GM10248 (cell line): ENCODE data around the gene EFCAB14.
"Not testable (repeated sequence)": the region's sequence is repeated elsewhere in the genome, so short reads cannot be mapped to it uniquely, and the experiment has no call there.

ENCODE experiments used
- CTCF ChIA-PET: fragments of 300-600 bp; sonication (Branson Sonifier 250); formaldehyde crosslinking; extraction: SDS; loops from one replicate; lab custom pipeline; 2021; ENCODE audit warnings: antibody characterized with exemption; lab: Yijun Ruan, JAX
- POLR2A ChIA-PET: fragments of 350-650 bp; sonication (Branson Sonifier 250); formaldehyde crosslinking; extraction: SDS; loops from one replicate; lab custom pipeline; 2020; ENCODE audit warnings: antibody characterized with exemption; lab: Yijun Ruan, JAX
- DNase-seq: peaks from one replicate; pipeline ENCODE4 v3.0.0; 2012; ENCODE audit errors: extremely low spot score
- TF ChIP-seq, protein P1 (sequence below): IDR thresholded peaks from 2 replicates; pipeline ENCODE4 v1.5.1; 2012; ENCODE audit warnings: mild to moderate bottlenecking, low read depth; ENCODE audit errors: extremely low read depth, missing control alignments, control extremely low read depth

The EFCAB14 gene

DNA sequence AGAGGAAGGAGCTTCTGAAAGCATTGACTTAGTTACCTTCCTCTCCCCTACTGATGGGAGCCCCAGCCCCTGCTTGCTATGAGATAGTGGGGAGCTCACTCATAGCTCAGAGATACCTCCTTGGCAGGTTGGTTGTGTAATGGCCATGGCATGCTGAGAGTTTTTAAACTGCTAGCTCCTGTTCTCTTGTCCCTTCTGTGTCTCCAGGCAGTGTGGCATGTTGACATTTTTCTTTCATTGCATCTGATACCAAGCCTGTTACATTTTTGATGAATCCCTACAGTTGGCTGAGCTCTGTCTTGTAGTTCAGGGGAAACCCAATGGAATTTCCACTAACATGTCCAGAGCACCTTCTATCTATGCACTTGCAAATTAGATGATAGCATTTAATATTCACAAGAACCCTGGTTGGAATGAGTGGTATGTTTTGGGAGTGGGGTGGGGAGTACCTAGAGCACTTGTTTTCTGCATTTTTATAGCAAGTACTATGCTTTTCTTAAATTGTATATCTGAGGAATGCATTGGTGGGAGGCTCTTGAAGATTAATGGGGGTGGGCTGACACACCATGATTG lies 39.1 kb upstream of the EFCAB14 start:
- no peak for DNase-seq
- TF ChIP-seq, protein P1, sequence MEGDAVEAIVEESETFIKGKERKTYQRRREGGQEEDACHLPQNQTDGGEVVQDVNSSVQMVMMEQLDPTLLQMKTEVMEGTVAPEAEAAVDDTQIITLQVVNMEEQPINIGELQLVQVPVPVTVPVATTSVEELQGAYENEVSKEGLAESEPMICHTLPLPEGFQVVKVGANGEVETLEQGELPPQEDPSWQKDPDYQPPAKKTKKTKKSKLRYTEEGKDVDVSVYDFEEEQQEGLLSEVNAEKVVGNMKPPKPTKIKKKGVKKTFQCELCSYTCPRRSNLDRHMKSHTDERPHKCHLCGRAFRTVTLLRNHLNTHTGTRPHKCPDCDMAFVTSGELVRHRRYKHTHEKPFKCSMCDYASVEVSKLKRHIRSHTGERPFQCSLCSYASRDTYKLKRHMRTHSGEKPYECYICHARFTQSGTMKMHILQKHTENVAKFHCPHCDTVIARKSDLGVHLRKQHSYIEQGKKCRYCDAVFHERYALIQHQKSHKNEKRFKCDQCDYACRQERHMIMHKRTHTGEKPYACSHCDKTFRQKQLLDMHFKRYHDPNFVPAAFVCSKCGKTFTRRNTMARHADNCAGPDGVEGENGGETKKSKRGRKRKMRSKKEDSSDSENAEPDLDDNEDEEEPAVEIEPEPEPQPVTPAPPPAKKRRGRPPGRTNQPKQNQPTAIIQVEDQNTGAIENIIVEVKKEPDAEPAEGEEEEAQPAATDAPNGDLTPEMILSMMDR, result no peak
- ChIA-PET CTCF (interaction anchor here (1.3 kb wide), 1 partner anchor 11 kb away, joined by 3 read pairs; no protein-coding TSS in a partner anchor), POLR2A (no interaction called here)

DNA sequence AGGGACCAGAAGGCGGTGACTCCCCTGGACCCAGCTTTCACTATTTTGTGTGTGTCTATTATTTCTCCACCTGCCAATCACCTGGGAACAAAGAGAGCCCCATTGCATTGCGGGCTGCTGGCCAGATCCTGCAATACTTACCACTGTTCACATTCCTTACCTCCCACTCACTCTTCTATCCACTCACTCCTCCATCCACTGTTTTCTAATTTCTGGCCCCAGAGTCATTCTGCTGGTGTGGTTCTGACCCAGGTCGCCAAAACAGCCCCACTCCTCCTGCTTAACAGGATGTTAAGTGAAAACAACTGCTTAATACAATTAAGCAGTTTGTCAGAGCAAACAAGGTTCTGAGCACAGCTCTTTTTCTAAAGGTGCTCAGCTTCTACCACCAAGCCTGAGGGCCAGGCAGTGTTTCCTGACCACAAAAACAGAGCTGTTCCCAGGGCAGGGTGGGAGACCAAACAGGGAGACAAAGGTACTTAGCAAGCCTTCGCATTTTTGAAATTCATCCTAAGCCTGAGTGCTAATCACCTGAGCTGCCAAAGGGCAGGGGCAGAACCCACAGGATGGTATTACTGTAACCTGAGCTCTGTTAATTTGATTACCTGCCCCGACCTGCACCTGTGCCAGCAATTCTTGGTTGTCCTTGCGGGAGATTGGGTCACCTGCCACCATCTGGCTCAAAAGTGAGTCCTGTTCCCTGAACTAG lies 38.5 kb upstream of the EFCAB14 start:
- ChIA-PET CTCF (interaction anchor here (1.3 kb wide), 1 partner anchor 11 kb away, joined by 3 read pairs; no protein-coding TSS in a partner anchor), POLR2A (no interaction called here)
- DNase-seq, result no peak
- TF ChIP-seq, protein P1, result no peak

DNA sequence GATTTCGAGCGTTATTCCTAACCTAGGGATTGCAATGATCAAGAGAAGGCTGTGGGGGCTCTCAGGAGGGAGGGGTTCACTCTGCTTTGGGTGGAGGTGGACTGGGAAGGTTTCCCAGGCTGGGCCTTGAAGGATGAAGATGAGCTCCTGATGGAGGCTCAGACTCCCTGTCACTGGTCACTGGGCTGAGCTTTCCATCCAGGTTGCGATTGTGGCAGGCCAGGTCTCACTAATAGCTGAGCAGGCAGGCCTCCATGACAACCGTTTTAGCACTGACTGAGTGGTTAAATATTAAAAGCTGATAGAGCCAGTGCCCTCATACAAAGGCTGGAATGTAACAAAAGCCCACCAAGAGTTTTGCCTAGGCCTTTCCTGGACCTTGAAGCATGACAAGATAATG lies 36.2 kb upstream of the EFCAB14 start:
- DNase-seq, result no peak
- ChIA-PET POLR2A (interaction anchor here (0.7 kb wide), 1 partner anchor 326 kb away, joined by 4 read pairs; no protein-coding TSS in a partner anchor), CTCF (no interaction called here)
- TF ChIP-seq, protein P1, result no peak

DNA sequence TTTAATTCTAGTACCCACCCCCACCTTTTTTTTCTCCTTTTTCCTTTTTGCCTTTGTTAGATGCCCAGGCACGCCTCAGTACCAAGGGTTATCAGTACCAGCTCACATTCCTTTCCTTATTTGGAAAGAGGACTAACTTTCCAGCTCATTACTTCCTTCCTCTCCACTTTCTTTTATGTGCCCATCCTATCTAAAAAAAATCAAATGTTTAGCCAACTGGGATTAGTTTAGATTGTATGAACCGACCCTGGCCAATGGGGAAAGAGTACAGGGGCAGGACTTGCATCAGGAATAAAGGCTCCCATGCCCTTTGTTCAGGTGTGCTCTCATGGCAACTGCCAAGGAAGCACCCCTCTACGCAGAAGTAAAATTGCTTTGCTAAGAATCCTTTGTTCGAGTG lies 35.8 kb upstream of the EFCAB14 start:
- CTCF ChIA-PET, result not testable (repeated sequence)

DNA sequence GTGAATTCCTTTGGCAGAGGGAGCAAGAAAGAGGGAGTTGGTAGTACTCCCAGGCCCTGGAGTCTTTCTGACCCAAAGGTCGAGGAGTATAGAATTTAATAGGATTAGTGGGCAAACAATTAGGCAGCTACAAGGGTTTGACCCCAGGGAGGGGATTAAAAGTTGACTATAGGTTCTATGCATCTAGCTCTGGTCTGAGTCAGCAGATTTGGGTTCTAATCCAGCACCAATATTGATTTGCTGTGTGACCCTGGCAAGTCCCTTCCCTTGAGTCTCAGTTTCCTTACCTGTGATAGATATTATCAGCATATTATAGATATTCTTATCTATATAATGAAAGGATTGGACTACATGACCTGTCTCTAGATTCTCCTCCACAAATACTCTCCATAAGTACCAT lies 35.1 kb upstream of the EFCAB14 start:
- POLR2A ChIA-PET, result no interaction called here
- CTCF ChIA-PET, result interaction anchor here (0.9 kb wide), 1 partner anchor 19 kb away, joined by 3 read pairs; no protein-coding TSS in a partner anchor
- TF ChIP-seq, protein P1, result no peak
- no peak for DNase-seq

More for the DNA sequence above, 35.8 kb upstream of the EFCAB14 start:
- not testable (repeated sequence) for DNase-seq
- POLR2A ChIA-PET, result interaction anchor here (0.7 kb wide), 1 partner anchor 326 kb away, joined by 4 read pairs; no protein-coding TSS in a partner anchor

DNA sequence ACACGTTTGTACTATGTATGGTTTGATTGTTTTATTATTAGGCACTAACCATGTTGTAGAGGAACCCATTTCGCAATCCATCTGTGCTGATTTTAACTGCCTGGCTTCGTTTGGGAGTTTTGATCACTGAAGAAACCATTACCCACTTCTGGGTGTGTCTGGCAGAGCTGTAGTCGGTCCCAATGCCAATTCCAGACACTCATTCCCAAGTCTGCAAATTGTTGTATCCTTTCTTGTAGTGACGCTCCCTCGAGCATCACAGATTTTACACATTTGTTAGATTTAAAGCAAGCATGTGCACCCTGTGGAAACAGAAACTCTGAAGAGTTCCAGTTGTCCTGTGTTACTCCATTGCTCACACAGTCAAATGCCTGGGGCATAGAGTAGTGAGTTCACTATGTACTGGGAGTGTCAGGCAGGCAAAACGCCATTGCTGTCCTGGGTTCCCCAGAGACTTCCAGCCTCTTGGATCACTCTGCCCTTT lies 31.0 kb upstream of the EFCAB14 start:
- DNase-seq, result no peak
- POLR2A ChIA-PET, result no interaction called here
- CTCF ChIA-PET, result no interaction called here
- TF ChIP-seq, protein P1, result no peak

DNA sequence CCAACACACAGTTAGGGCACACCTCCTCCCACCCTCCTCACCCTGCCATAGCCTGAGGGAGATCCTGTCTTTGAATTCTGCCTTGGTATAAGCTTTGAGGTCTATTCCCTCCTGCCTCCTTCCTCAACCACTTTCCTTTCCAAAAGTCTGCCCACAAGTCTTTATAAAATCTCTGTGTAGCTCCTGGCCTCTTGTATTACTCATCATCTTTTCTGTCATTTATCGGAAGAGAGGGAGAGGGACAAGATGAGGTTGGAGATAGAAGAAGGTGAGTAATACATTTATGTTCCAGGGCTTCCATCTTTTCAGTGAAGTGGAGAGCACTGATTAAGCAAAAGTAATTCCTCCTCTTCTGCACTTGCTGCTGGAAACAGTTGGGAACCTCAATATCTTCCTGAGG lies 30.5 kb upstream of the EFCAB14 start:
- CTCF ChIA-PET, result no interaction called here
- TF ChIP-seq, protein P1, result no peak
- no peak for DNase-seq
- POLR2A ChIA-PET, result no interaction called here
